Spinal cord (tissue), 10 donors: ENCODE measurements around the gene GALNT14. TPM values are rescaled to one million over a fixed set of nuclear protein-coding genes. Genes with fewer than 3 reads are reported as not detected.

Experiments used
- DNase-seq, 6 donors: peaks; one replicate each; pipeline versions ENCODE4 v3.0.0 to v3.0.0-alpha.2; 2013 to 2015; ENCODE audit warnings: low spot score in 6 of 6, low read depth in 4 of 6
- H3K27ac ChIP-seq: one replicate; pipeline ENCODE4 v1.5.1; 2013; ENCODE audit warnings: low read depth, low read length, control low read depth
- H3K27me3 ChIP-seq: one replicate; pipeline ENCODE4 v1.6.1; 2013; ENCODE audit warnings: low read length; ENCODE audit not compliant: control insufficient read depth, insufficient read depth
- H3K36me3 ChIP-seq: one replicate; pipeline ENCODE4 v1.6.1; 2013; ENCODE audit warnings: low read length; ENCODE audit not compliant: control insufficient read depth, insufficient read depth
- H3K4me1 ChIP-seq: one replicate; pipeline ENCODE4 v1.6.1; 2013; ENCODE audit warnings: low read length; ENCODE audit not compliant: control insufficient read depth, insufficient read depth
- H3K4me3 ChIP-seq: one replicate; pipeline ENCODE4 v1.5.1; 2013; ENCODE audit warnings: low read depth, low read length, control low read depth
- H3K9me3 ChIP-seq: one replicate; pipeline ENCODE4 v1.6.1; 2013; ENCODE audit warnings: low read length; ENCODE audit not compliant: control insufficient read depth, insufficient read depth
- WGBS: methylation state at CpG from one replicate; pipeline ENCODE4 v1.1.5; 2013; ENCODE audit warnings: missing lambda C conversion rate; ENCODE audit not compliant: insufficient coverage; 5-methylcytosine and 5-hydroxymethylcytosine counted together
- polyA plus RNA-seq, 2 donors: library from polyadenylated mRNA; unstranded; fragments of 120-200 nt; gene quantifications; one replicate each; pipeline ENCODE4 v1.2.1, GENCODE V29; 2013; ENCODE audit not compliant: insufficient read length in 2 of 2
- total RNA-seq, 2 donors: library from RNA; depleted of rRNA in 1 of 2; stranded (reverse); fragments of 120-200 nt in 1 of 2; fragments of >200 nt in 1 of 2; gene quantifications; one replicate each; pipeline versions ENCODE4 v1.2.3 to v1.2.4, GENCODE V29; 2013 to 2014
- donor health status: healthy.

GALNT14 gene
- total and polyA plus RNA-seq, 4 donors: 4.6 to 25.1 (median 16.2) TPM

DNA sequence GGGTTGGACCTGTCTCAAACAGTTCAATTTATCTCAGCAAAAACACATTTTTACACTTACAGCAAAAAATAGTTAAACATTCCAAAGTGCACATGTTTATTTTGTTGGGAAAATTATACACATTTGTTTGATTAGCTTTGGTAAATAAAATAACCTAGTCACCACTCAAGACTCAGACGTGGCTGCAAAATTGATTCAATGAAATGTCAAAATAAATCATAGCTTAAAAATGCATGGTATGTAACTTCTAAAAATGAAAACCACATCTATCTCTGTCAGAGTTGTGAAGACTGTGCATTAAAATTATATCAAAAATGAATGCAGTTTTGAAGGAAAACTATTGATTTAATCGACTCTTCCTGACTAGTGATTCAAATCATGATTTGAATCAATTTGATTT, 56.7 kb downstream of the GALNT14 start:
- DNase-seq: no peak
- no peaks in the 10 kb centered on the region for H3K27me3 ChIP-seq
- H3K4me3 ChIP-seq: no peak overlapping the region
- no peaks in the 10 kb centered on the region for H3K9me3 ChIP-seq
- no peak overlapping the region for H3K27ac ChIP-seq
- H3K36me3 ChIP-seq: no peaks in the 10 kb centered on the region
- no CpG with 5 or more reads among the region's 2 CpGs for WGBS
- peaks cover 2% of the 10 kb centered on the region for H3K4me1 ChIP-seq

DNA sequence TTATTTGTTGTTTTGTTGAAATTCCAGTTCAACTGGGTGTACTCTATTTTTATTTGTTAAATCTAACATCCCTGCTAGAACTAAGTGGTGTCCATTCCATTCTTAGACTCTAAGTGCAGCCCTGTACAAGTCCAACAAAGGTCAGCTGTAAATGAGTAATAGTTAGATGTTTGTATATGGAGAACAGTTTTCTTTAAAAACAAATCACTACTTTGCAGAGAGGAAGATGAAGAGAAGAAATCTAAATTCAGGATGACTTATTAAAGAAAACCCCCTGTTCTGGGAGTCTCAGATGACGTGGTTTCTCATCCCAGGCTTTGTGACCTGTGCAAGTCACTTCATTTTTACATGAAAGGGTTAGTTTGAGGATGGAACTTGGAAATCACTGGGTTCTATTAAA, 57.9 kb downstream of the GALNT14 start:
- H3K36me3 ChIP-seq: no peaks in the 10 kb centered on the region
- WGBS: 100% methylated on average over 1 of the region's 1 CpG
- H3K9me3 ChIP-seq: no peaks in the 10 kb centered on the region
- no peak overlapping the region for H3K27ac ChIP-seq
- no peak for DNase-seq
- H3K27me3 ChIP-seq: no peaks in the 10 kb centered on the region
- H3K4me3 ChIP-seq: no peak overlapping the region
- peaks cover 6% of the 10 kb centered on the region for H3K4me1 ChIP-seq

DNA sequence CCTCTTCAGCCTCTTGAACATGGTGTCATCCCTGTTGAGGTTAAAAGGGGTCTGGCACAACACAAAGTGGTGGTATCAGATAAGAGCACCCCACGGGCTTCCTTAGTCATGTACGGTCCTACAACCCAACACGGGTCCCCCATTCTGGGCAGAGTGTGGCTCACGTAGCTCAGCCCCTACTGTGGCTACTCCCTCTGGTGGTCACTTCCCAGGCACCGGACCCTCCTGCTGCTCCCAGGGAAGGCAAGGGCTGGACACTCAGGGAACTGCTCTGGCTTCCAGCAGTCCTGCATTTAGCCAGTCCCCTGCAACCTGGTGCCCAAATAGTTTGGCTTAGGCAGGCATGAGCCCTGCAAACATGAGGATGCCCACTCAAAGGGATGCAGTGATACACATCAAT, 58.6 kb downstream of the GALNT14 start:
- Histone ChIP-seq H3K27me3 (no peaks in the 10 kb centered on the region), H3K4me1 (peaks cover 7% of the 10 kb centered on the region), H3K4me3 (no peak overlapping the region), H3K9me3 (no peaks in the 10 kb centered on the region), H3K36me3 (no peaks in the 10 kb centered on the region), H3K27ac (no peak overlapping the region)
- no peak for DNase-seq
- 65% methylated on average over 5 of the region's 5 CpGs for WGBS

DNA sequence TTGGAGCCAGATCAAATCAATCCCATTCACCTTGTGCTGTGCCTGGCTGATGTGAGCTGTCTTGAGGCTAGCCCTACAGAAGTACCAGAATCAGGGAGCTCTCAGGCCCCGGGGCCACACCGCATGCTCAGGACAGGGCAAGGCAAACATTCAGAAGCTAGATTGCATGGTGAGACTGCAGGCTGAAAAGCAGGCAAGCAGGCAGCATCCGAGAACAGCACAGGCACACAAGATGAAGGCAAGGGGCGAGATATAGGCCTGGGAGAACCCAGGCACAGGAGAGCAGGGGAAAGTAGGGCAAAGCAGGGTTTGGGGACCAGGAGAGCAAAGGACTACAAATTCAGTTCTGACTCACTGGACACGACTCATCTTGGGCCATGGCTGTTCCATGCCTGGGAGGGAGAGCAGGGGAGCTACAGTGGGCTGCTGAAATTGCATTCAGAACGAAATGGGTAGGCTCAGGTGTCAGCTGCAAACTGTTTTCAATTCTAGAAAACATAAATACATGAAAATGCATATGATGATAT, 59.6 kb downstream of the GALNT14 start:
- Histone ChIP-seq H3K4me3 (no peak overlapping the region), H3K27ac (no peak overlapping the region), H3K9me3 (no peaks in the 10 kb centered on the region), H3K36me3 (no peaks in the 10 kb centered on the region), H3K4me1 (peaks cover 7% of the 10 kb centered on the region), H3K27me3 (no peaks in the 10 kb centered on the region)
- no peak for DNase-seq
- WGBS: 92% methylated on average over 5 of the region's 6 CpGs

DNA sequence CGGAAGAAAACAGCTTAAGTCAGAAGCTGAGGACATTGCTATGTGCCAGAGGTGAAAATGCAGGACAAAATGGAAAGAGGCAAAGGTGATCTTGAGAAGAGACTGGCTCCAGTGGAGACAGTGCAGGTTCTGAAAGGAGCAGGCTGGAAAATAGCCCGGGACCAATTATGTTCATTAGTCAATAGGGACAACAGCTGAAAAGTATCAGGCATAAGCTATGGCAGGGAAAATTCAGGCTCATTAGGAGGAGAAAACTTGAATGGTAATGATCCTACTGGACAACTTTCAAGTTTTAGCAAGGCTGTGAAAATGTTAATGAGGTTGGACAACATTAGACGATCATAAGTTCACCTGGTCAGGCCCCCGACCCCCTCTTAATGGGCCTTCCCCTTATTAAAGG, 60.2 kb downstream of the GALNT14 start:
- WGBS: 54% methylated on average over 2 of the region's 4 CpGs
- Histone ChIP-seq H3K4me1 (peaks cover 7% of the 10 kb centered on the region), H3K36me3 (no peaks in the 10 kb centered on the region), H3K9me3 (no peaks in the 10 kb centered on the region), H3K4me3 (no peak overlapping the region), H3K27ac (no peak overlapping the region), H3K27me3 (no peaks in the 10 kb centered on the region)
- peak in 1 of 6 donors; percentile 51 for DNase-seq

DNA sequence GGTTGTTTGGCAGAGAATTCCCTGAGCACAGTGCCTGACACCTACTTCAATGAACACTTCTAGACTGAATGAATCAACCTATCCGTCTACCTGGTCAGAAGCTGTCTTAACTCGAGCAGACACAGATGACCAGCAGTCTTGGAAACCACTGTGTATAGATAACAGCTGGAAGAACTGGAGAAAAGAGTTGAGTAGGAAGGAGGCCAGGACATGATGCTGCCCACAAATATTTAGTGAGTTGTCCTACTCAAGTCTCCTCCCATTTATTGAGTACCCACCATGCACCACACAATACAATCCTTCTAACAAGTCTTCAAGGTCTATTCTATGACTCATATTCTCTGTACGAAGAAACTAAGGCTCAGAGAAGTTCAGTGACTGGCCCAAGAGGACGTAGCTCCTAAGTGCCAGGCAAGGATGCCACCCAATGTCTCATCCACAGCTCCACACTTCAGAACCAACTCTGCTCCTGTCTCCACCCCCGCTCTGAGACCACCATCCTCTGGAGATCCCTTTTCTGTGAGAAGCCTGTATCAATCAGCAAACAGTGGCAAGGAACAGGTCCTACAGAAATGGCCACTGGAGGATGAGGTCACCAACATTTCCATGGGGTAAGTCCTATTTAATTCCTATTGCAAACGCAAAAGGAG, 62.2 kb downstream of the GALNT14 start:
- Histone ChIP-seq H3K36me3 (no peaks in the 10 kb centered on the region), H3K4me3 (no peak overlapping the region), H3K9me3 (no peaks in the 10 kb centered on the region), H3K27me3 (no peaks in the 10 kb centered on the region), H3K4me1 (peaks cover 7% of the 10 kb centered on the region), H3K27ac (no peak overlapping the region)
- WGBS: 100% methylated on average over 2 of the region's 6 CpGs
- no peak for DNase-seq

DNA sequence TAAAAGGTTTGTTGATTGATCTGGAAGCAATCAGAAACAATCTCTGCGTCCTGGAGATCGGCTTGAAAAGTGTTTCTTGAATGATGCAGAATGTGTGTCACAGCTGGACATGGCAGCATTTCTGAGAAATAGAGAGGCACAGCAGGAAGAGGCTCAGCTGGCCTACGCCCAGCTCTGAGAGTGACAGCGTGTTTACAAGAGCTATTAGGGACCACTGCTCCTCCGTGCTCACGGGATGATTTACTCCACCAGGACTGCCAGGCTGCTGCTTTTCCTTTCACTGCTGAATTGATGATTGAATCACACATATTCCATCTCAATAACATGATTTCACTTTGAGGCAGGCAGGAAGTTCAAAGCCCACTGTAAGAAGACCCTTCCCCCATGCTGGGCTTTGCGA, 62.8 kb downstream of the GALNT14 start:
- no peaks in the 10 kb centered on the region for H3K27me3 ChIP-seq
- H3K36me3 ChIP-seq: no peaks in the 10 kb centered on the region
- H3K27ac ChIP-seq: no peak overlapping the region
- DNase-seq: peak in 2 of 6 donors; percentile 52 to 63
- H3K4me3 ChIP-seq: no peak overlapping the region
- no peaks in the 10 kb centered on the region for H3K9me3 ChIP-seq
- WGBS: 26% methylated on average over 6 of the region's 7 CpGs
- H3K4me1 ChIP-seq: peaks cover 7% of the 10 kb centered on the region

DNA sequence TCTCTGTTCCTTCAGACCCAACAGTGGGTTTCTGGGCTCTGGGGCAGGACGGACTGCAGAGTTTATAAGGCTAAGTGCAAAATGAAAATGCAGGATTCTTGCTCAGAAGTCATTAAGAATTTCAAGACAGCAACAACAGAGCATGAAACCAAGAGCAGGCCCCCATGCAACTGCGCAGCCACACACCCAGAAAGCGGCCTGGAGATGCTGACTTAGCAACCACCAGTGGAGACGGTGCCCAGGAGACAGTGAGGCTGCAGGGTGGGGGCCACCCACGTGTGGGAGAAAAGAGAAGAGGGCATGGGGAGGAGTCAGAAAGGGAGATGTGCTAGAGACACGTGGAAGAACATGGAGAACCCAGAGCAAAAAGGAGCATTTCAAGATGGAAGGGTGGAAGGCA, 66.5 kb downstream of the GALNT14 start:
- no peak for DNase-seq
- H3K4me1 ChIP-seq: peaks cover 17% of the 10 kb centered on the region
- H3K27ac ChIP-seq: no peak overlapping the region
- no peaks in the 10 kb centered on the region for H3K36me3 ChIP-seq
- H3K4me3 ChIP-seq: no peak overlapping the region
- WGBS: 79% methylated on average over 6 of the region's 6 CpGs
- H3K27me3 ChIP-seq: no peaks in the 10 kb centered on the region
- no peaks in the 10 kb centered on the region for H3K9me3 ChIP-seq

DNA sequence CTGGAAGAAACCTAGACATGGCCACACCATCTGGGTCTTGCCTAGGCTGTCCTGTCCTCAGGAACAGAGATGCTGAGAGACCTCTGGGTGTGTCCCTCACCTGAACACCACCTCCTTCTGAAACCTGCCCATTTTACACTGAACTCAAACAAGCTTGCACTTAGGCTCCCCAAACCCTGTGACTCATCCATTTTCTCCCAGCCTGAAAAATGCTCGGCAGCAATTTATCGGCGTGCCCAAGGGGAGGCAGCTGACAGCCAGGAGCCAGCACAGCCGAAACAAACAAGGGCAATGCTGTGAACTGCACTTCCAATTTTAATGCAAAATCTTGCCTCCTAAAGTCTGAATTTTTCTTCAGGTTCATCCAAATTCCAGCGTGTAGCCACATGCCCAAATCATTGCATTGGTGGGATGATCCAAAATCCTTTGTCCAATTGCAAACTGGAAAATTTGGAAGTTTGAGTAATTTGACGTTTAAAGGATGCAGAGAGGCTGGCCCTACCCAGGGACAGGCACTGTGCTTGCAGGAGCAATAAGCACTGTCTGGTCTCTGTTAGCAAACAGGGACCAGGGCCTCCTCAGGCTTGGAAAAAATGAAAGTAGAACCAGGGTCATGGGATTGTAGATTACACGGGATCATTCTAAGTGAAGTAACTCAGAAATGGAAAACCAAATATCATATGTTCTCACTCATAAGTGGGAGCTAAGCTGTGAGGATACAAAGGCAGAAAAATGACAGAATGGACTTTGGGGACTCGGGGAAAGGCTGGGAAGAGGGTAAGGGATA, 67.7 kb downstream of the GALNT14 start:
- no peaks in the 10 kb centered on the region for H3K27me3 ChIP-seq
- peaks cover 27% of the 10 kb centered on the region for H3K4me1 ChIP-seq
- no peak overlapping the region for H3K27ac ChIP-seq
- no peak for DNase-seq
- 78% methylated on average over 5 of the region's 8 CpGs for WGBS
- H3K36me3 ChIP-seq: no peaks in the 10 kb centered on the region
- no peak overlapping the region for H3K4me3 ChIP-seq
- no peaks in the 10 kb centered on the region for H3K9me3 ChIP-seq
